Measurements from ENCODE around the gene ULK2. TPM values are rescaled to one million over a fixed set of nuclear protein-coding genes. Genes with fewer than 3 reads are reported as not detected.
"Not testable (repeated sequence)": the region's sequence is repeated elsewhere in the genome, so short reads cannot be mapped to it uniquely, and the experiment has no call there.

ULK2 gene
- total RNA-seq, 1 donor from 2014 or later, result 29.8 TPM

DNA sequence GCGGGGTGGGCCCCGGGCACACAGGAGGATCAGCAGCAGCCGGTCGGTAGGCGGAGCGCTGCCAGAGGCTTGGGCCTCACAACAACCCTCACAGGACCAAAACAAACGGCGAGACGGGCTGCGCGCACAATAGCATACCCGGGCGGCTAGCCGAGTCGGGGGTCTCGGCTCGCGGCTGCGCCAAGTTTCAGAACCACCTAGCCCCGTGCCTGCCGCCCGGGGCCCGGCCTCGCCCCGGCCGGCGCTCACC, 732 bp downstream of the ULK2 start:
- H3K9me3 Mint-ChIP-seq (ENCODE audit: low read depth), result no peaks in the 10 kb centered on the region
- DNase-seq (ENCODE audit: low spot score), result peak; percentile 75
- peak overlapping the region; percentile 74 for H3K27ac Mint-ChIP-seq (ENCODE audit: unreplicated experiment)
- H3K4me1 Mint-ChIP-seq (ENCODE audit: low read depth), result peaks cover 17% of the 10 kb centered on the region
- TF ChIP-seq, protein P1, sequence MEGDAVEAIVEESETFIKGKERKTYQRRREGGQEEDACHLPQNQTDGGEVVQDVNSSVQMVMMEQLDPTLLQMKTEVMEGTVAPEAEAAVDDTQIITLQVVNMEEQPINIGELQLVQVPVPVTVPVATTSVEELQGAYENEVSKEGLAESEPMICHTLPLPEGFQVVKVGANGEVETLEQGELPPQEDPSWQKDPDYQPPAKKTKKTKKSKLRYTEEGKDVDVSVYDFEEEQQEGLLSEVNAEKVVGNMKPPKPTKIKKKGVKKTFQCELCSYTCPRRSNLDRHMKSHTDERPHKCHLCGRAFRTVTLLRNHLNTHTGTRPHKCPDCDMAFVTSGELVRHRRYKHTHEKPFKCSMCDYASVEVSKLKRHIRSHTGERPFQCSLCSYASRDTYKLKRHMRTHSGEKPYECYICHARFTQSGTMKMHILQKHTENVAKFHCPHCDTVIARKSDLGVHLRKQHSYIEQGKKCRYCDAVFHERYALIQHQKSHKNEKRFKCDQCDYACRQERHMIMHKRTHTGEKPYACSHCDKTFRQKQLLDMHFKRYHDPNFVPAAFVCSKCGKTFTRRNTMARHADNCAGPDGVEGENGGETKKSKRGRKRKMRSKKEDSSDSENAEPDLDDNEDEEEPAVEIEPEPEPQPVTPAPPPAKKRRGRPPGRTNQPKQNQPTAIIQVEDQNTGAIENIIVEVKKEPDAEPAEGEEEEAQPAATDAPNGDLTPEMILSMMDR (IDR thresholded peaks at IDR 0.05), result peak; percentile 66
- H3K27me3 Mint-ChIP-seq (ENCODE audit: low read depth), result no peaks in the 10 kb centered on the region
- H3K4me3 Mint-ChIP-seq (ENCODE audit: unreplicated experiment), result peak overlapping the region; percentile 86
- H3K36me3 Mint-ChIP-seq (ENCODE audit: low read depth), result peaks cover 6% of the 10 kb centered on the region

DNA sequence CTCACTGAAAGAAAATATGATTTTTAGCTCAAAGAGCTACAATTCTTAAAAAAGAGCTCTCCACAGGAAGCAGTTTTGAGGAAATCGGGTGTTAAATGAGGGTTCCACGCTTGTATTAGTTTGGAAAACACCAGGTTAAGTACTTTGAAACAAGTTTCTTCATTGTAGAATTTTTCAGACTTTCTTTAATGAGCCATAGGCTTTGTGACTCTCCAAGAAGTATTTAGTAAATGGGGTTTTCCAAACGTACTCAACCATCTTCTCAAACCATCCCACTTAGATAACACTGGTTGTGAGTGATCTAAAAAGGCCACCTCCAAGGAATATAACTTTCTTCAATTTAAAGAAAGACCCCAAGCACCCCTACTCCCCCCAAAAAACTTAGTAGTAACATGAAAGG, 2.7 kb downstream of the ULK2 start:
- DNase-seq (ENCODE audit: low spot score), result no peak
- H3K4me1 Mint-ChIP-seq (ENCODE audit: low read depth), result peaks cover 17% of the 10 kb centered on the region
- H3K36me3 Mint-ChIP-seq (ENCODE audit: low read depth), result peaks cover 6% of the 10 kb centered on the region
- TF ChIP-seq, protein P1 (IDR thresholded peaks at IDR 0.05), result no peak
- H3K9me3 Mint-ChIP-seq (ENCODE audit: low read depth), result no peaks in the 10 kb centered on the region
- no peak overlapping the region for H3K4me3 Mint-ChIP-seq (ENCODE audit: unreplicated experiment)
- H3K27ac Mint-ChIP-seq (ENCODE audit: unreplicated experiment), result no peak overlapping the region
- H3K27me3 Mint-ChIP-seq (ENCODE audit: low read depth), result no peaks in the 10 kb centered on the region

DNA sequence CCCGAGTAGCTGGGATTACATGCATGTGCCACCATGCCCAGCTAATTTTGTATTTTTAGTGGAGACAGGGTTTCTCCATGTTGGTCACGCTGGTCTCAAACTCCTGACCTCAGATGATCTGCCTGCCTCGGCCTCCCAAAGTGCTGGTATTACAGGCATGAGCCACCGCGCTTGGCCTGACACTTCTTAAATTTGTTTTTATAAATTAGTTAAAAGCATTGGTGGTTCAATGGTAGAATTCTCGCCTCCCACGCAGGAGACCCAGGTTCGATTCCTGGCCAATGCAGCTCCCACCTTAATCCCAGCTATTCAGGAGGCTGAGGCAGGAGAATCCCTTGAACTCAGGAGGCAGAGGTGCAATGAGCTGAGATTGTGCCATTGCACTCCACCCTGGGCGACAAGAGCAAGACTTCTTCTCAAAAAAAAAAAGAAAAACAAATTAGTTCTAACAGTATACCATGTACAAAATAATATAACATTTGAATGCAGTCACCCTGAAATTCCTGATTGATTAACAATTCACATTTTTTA, 7.0 kb downstream of the ULK2 start:
- not testable (repeated sequence) for H3K9me3 Mint-ChIP-seq (ENCODE audit: low read depth); DNase-seq (ENCODE audit: low spot score); H3K4me1 Mint-ChIP-seq (ENCODE audit: low read depth); H3K27ac Mint-ChIP-seq (ENCODE audit: unreplicated experiment); H3K4me3 Mint-ChIP-seq (ENCODE audit: unreplicated experiment); H3K27me3 Mint-ChIP-seq (ENCODE audit: low read depth); H3K36me3 Mint-ChIP-seq (ENCODE audit: low read depth)

DNA sequence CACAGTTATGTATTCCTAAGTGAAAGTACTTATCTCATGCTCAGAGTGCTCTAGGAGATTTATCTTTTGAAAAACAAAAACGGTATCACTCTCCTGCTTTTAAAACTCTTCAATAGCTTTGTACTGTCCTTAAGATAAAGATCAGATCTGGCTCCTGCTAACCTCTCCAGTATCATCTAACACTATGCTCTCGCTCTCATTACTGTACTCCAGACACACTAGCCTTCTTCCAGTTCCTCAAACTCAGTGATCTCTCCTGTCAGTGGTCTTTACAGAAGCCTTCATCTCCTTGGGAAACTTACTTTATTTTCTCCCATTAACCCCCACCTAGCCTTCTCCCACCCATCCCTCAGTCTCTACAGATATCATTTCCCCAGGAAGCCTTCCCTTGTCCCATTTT, 10.1 kb downstream of the ULK2 start:
- Mint-ChIP-seq H3K4me3 (ENCODE audit: unreplicated experiment) (no peak overlapping the region), H3K36me3 (ENCODE audit: low read depth) (peaks cover 7% of the 10 kb centered on the region), H3K4me1 (ENCODE audit: low read depth) (no peaks in the 10 kb centered on the region), H3K27ac (ENCODE audit: unreplicated experiment) (no peak overlapping the region), H3K9me3 (ENCODE audit: low read depth) (no peaks in the 10 kb centered on the region), H3K27me3 (ENCODE audit: low read depth) (no peaks in the 10 kb centered on the region)
- DNase-seq (ENCODE audit: low spot score), result no peak
- TF ChIP-seq, protein P1 (IDR thresholded peaks at IDR 0.05), result no peak

DNA sequence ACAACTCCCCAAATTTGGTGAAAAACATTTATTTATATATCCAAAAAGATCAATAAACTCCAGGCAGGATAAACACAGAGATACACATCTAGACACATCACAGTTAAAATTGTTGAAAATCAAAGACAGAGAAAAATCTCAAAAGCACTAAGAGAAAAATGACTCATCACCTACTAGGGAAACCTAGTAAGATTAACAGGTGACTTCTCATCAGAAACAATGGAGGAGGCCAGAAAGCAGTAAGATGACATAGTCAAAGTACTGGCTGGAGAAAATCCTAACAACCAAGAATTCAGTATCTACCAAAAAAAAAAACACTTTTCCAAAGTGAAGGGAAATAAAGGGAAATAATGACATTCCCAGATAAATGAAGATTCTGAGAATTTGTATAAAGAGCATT, 33.8 kb downstream of the ULK2 start:
- Mint-ChIP-seq H3K36me3 (ENCODE audit: low read depth) (peaks cover 32% of the 10 kb centered on the region), H3K4me1 (ENCODE audit: low read depth) (no peaks in the 10 kb centered on the region), H3K4me3 (ENCODE audit: unreplicated experiment) (no peak overlapping the region), H3K27me3 (ENCODE audit: low read depth) (no peaks in the 10 kb centered on the region), H3K27ac (ENCODE audit: unreplicated experiment) (no peak overlapping the region), H3K9me3 (ENCODE audit: low read depth) (peaks cover 6% of the 10 kb centered on the region)
- no peak for DNase-seq (ENCODE audit: low spot score)
- TF ChIP-seq, protein P1 (IDR thresholded peaks at IDR 0.05), result no peak

DNA sequence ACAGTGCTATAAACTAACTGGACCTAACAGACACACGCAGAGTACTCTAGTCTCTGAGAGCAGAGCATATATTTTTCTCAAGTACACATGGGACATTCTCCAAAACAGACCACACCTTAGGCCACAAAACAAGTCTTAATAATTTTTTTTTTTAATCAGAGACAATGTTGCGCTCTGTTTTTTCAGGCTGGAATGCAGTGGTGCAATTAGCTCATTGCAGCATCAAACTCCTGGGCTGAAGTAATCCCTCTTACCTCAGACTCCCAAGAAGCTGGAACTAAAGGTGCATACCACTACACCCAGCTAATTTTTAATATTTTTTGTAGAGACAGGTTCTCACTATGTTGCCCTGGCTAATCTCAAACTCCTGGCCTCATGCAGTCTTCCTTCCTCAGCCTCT, 37.7 kb downstream of the ULK2 start:
- Mint-ChIP-seq H3K4me3 (ENCODE audit: unreplicated experiment) (no peak overlapping the region), H3K36me3 (ENCODE audit: low read depth) (peaks cover 24% of the 10 kb centered on the region), H3K27ac (ENCODE audit: unreplicated experiment) (no peak overlapping the region), H3K27me3 (ENCODE audit: low read depth) (no peaks in the 10 kb centered on the region), H3K4me1 (ENCODE audit: low read depth) (no peaks in the 10 kb centered on the region), H3K9me3 (ENCODE audit: low read depth) (peaks cover 6% of the 10 kb centered on the region)
- TF ChIP-seq, protein P1 (IDR thresholded peaks at IDR 0.05), result no peak
- DNase-seq (ENCODE audit: low spot score), result no peak
